NCI-H510A (cell line): Measurements from ENCODE around the gene CLEC17A.

Experiments used
- DNase-seq: peaks from one replicate; lab custom pipeline; 2025; lab: John Stamatoyannopoulos, UW

Gene CLEC17A

DNA sequence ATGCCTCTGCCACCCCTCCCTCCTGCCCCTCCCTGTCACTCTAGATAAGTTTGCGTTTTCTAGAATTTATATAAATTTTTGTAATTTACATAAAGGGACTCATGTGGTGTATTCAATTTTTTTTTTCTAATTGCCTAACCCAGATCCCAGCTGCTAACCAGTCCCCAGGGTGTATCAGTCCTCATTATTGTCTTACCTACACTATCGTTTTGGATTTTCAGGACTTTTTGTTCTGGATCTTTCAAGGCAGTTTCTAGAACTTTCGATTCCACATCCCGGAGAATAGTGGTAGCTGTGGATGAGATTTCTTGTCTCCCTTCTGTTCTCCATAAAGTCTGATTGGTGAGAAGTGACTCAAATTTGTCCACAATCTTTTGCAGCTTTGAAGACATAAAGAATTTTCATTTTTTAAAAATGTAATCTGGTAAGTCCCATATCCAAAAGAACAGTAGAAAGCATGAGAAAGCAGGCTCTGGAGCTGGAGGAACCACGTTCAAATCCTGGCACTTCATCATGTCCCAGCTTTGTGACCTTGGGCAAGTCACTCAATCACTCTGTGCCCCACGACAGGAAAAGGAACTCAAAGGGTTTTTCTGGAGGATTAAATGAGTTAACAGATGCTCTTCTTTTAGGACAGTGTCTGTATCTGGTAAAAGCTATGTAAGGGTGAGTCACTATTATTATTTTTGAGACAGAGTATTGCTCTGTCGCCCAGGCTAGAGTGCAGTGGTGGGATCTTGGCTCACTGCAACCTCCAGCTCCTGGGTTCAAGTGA, 72.1 kb downstream of the CLEC17A start:
- no peak for DNase-seq

DNA sequence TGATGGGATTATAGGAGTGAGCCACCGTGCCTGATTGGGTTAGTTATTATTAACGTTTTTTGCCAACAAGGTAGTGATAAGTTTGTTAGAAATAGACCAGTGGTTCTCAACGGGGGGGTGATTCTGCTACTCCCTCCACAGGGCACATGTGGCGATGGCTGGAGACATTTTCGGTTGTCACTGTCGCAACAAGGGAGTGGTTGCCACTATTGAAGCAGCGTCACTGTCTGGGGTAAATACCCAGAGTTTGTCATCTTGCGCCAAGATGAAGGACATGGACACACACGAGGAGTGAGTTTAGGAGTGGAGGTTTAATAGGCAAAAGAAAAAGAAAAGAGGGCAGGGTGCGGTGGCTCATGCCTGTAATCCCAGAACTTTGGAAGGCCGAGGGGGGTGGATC, 72.8 kb downstream of the CLEC17A start:
- no peak for DNase-seq

DNA sequence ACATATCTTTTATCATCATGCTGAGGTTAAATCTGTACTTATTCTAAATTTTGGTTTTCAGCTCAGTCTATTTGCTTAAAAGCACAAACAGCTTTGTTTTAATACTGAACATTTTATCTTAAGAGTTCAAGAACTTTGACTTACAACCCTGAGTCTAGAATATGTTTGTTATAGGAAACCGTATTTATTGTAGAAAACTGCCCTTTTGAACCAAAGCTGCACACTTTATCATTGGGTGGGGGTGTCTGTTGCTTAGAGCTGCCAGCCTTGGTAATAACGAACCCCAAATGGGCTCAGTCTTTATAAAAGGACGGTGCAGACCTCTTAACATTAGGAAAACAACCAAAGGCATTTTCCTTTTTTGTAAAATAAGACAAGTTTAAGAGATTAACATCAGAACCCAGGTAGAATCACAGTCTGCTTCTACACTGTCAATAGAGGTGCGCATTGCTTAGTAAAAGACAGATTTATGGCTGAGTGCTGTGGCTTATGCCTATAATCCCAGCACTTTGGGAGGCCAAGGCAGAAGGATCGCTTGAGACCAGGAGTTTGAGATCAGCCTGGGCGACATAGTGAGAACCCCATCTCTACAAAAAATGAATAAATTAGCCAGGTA, 77.1 kb downstream of the CLEC17A start:
- no peak for DNase-seq

DNA sequence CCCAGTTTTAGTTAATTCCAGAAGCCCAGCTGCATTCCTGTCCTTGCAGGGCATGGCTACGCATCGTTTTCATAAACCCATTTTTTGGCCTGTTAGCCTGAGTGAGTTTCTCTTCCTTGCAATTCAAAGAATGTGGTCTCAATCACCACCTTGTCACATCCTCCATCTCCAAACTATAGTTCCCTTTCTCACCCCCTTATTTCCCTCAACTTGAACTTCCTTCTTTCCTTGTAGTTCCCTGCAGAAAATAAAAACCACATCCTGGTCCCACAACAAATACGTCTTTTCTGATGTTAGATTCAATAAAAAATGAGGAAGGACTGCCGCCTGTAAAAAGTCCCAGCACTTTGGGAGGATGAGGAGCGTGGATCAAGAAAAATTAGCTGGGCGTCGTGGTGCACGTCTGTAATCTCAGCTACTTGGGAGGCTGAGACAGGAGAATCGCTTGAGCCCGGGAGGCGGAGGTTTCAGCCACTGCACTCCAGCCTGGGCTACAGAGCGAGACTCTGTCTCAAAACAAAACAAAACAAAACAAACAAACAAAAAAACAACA, 78.6 kb downstream of the CLEC17A start:
- DNase-seq: no peak
